ENCODE results near the gene ARHGAP40. TPM values are rescaled to one million over a fixed set of nuclear protein-coding genes. Genes with fewer than 3 reads are reported as not detected.
A peak's percentile ranks its signal among the peaks of the same experiment; 100 is the strongest.

The ARHGAP40 gene
- polyA plus RNA-seq, 1 donor from 2014 or later: not detected

DNA sequence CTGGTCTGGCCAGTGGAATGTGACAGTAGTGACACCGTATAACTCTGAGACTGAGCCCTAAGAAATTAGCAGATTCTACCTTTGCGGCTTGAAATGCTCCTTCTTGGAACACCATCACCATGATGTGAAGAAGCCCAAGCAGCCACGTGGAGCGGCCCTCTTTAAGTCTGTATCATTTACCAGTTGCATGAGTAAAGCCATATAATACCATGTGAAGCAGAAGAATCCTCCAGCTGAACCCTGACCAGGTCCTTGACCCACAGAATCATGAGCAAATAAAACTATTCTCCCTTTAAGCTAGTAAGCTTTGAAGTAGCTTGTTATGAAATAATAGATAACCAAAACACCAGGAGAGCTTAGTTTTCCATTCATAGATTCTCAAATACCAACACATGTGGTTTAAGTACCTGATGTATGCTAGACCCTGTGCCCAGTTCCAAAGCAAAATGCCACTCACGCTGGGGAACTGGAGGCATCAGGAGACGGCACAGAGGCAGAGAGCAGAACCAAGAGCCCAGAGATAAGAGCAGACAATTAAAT, 65.9 kb downstream of the ARHGAP40 start:
- Mint-ChIP-seq H3K27ac (no peak overlapping the region), H3K9me3 (peaks cover 0 to 3% (median 3%) of the 10 kb centered on the region in 3 donors), H3K4me3 (no peak overlapping the region), H3K4me1 (no peaks in the 10 kb centered on the region), H3K27me3 (peaks cover 35% of the 10 kb centered on the region), H3K36me3 (peaks cover 3% of the 10 kb centered on the region)

DNA sequence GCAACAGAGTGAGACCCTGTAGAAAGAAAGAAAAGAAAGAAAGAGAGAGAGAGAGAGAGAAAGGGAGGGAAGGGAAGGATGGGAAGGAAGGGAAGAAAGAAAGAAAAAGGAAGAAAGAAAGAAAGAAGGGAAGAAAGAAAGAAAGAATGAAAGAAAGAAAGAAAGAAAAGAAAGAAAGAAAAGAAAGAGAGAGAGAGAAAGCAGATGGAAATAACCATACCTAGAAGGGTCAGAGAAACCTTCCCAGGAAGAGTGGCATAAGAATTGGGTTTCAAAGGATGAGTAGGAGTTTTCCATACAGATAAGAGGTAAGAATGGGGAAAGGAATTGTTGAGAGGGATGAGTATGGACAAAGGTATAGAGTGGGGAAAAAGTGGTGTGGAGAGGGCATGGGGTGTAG, 68.1 kb downstream of the ARHGAP40 start:
- peak overlapping the region in 1 of 4 donors; percentile 43 for H3K4me3 Mint-ChIP-seq
- no peak overlapping the region for H3K27ac Mint-ChIP-seq
- peaks cover 3 to 5% (median 5%) of the 10 kb centered on the region in 3 donors for H3K4me1 Mint-ChIP-seq
- H3K36me3 Mint-ChIP-seq: no peaks in the 10 kb centered on the region
- peaks cover 44% of the 10 kb centered on the region for H3K27me3 Mint-ChIP-seq
- H3K9me3 Mint-ChIP-seq: peaks cover 0 to 3% (median 0%) of the 10 kb centered on the region in 3 donors

DNA sequence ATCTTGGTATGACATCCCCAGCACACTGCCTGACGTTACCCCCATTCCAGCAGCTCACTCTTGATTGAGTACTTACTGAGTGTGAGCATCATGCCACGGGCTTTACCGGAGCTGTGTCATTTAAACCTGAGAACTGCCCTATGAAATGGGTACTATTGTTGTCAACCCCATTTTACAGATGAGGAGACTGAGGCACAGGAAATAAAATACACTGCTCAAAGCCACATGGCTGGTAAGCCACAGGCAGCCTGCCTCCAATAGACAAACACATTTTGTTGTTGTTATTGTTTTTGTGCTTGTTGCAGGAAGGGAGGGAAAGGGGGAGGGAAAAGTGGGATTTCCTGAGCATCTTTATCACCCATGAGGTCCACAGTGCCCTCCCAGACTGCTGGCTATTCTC, 69.2 kb downstream of the ARHGAP40 start:
- Mint-ChIP-seq H3K9me3 (peaks cover 0 to 3% (median 0%) of the 10 kb centered on the region in 3 donors), H3K27me3 (peaks cover 46% of the 10 kb centered on the region), H3K27ac (no peak overlapping the region), H3K36me3 (no peaks in the 10 kb centered on the region), H3K4me3 (no peak overlapping the region), H3K4me1 (peaks cover 3 to 5% (median 5%) of the 10 kb centered on the region in 3 donors)

DNA sequence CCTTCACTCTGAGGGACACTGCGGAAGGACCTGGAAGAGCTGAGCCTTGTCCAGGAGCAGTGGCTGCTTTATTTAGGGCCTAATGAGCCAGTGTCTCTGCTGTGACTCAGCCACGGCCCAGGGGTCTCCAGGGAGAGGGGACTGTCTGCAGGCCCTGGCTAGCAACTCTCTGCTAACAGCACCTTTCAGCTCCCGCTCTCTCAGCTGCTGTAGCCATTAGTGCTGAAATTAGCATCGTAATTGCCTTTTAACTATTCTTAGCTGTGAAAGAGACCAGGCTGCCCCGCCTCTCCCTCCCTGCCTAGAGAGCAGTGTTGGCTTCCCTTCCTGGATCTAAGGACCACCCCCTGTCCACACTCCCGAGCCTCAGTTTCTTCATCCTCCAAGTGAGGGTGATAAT, 69.6 kb downstream of the ARHGAP40 start:
- Mint-ChIP-seq H3K27ac (no peak overlapping the region), H3K27me3 (peaks cover 46% of the 10 kb centered on the region), H3K9me3 (peaks cover 0 to 3% (median 0%) of the 10 kb centered on the region in 3 donors), H3K4me3 (no peak overlapping the region), H3K36me3 (no peaks in the 10 kb centered on the region), H3K4me1 (peaks cover 3 to 5% (median 5%) of the 10 kb centered on the region in 3 donors)

DNA sequence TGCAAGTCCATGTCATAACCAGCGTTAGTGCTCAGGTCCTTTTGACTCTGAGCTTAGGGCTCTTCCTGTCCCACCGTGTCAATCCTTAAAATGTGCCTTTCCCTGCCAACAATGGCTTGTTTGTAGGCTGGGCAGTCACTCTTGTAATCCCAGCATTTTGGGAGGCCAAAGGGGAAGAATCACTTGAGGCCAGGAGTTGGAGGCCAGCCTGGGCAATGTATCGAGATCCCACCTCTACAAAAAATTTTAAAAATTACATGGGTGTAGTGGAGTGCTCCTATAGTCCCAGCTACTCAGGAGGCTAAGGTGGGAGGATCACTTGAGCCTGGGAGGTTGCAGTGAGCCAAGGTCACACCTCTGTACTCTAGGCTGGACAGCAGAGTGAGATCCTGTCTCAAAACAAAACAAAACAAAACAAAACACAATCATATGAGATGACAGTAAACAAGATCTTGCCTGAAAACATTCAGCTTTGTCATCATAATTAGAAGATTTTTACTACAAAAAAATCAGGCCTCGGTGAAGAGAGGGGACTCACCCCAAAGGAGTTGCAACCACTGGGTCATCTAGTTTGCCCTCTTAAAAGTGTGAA, 70.2 kb downstream of the ARHGAP40 start:
- no peak overlapping the region for H3K27ac Mint-ChIP-seq
- H3K4me1 Mint-ChIP-seq: peaks cover 3 to 5% (median 5%) of the 10 kb centered on the region in 3 donors

DNA sequence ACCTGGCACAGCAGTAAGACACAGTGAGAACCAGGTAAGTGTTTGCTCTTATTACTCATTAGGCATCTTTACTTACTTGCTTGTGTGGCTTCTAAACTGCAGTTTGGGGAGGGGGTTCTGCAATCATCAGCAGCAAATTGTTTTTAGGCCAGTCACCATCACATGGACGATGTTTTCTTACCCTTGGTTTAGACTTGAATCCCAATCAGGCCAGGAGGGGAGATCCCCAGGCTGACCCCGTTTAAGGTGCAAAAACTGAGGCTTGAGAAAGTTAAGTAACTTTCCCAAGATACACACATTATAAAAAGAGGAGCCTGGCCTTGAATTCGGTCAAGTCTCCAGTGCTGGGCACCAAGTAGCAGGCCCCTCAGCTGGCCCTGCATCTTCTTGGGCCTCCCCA, 70.9 kb downstream of the ARHGAP40 start:
- Mint-ChIP-seq H3K9me3 (peaks cover 0 to 3% (median 0%) of the 10 kb centered on the region in 3 donors), H3K4me3 (no peak overlapping the region), H3K4me1 (peaks cover 3 to 5% (median 5%) of the 10 kb centered on the region in 3 donors), H3K36me3 (no peaks in the 10 kb centered on the region), H3K27ac (no peak overlapping the region), H3K27me3 (peaks cover 43% of the 10 kb centered on the region)

More for the DNA sequence above, 70.2 kb downstream of the ARHGAP40 start:
- Mint-ChIP-seq H3K4me3 (no peak overlapping the region), H3K27me3 (peaks cover 46% of the 10 kb centered on the region), H3K36me3 (no peaks in the 10 kb centered on the region), H3K9me3 (peaks cover 0 to 3% (median 0%) of the 10 kb centered on the region in 3 donors)

DNA sequence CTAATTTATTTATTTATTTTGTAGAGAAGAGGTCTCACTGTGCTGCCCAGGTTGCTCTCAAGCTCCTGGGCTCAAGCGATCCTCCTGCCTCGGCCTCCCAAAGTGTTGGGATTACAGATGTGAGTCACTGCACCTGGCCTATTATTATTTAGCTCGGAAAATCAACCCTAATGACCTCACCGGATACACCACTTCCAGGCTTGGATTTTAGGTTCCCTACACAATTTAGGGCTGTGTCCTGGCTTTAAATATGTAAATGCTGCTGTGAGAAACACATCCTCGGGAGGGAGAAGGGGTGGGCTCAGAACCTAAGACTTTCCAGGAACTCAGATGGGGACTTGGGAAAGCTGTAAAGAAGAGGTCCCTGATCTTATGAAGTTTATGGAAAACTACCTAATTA, 71.7 kb downstream of the ARHGAP40 start:
- H3K4me1 Mint-ChIP-seq: peaks cover 3 to 5% (median 5%) of the 10 kb centered on the region in 3 donors
- H3K27me3 Mint-ChIP-seq: peaks cover 37% of the 10 kb centered on the region
- H3K36me3 Mint-ChIP-seq: no peaks in the 10 kb centered on the region
- H3K9me3 Mint-ChIP-seq: peaks cover 0 to 3% (median 0%) of the 10 kb centered on the region in 3 donors
- H3K27ac Mint-ChIP-seq: peak overlapping the region in 1 of 3 donors; percentile 56
- peak overlapping the region; percentile 84 to 92 (median 88) for H3K4me3 Mint-ChIP-seq

DNA sequence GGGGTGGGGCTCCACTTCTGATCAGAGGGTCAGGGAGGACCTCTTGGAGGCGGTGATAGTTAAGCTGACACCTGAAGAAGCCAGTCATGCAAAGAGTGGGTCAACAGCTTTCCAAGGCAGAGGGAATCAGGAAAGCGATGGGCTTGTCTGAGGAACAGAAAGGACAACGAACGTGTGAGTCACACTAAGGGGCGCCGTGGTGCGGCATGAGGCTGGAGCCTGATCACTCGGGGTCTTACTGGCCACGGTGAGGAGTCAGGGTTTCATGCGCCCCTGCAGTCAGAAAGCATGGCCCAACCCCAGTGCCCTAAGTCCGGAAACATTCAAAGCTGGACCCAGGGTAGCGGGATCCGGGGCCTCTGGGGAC, 72.1 kb downstream of the ARHGAP40 start:
- Mint-ChIP-seq H3K27ac (peak overlapping the region in 1 of 3 donors; percentile 56), H3K36me3 (no peaks in the 10 kb centered on the region), H3K27me3 (peaks cover 35% of the 10 kb centered on the region), H3K4me1 (peaks cover 3 to 5% (median 5%) of the 10 kb centered on the region in 3 donors), H3K4me3 (peak overlapping the region; percentile 84 to 92 (median 88)), H3K9me3 (peaks cover 0 to 3% (median 0%) of the 10 kb centered on the region in 3 donors)

DNA sequence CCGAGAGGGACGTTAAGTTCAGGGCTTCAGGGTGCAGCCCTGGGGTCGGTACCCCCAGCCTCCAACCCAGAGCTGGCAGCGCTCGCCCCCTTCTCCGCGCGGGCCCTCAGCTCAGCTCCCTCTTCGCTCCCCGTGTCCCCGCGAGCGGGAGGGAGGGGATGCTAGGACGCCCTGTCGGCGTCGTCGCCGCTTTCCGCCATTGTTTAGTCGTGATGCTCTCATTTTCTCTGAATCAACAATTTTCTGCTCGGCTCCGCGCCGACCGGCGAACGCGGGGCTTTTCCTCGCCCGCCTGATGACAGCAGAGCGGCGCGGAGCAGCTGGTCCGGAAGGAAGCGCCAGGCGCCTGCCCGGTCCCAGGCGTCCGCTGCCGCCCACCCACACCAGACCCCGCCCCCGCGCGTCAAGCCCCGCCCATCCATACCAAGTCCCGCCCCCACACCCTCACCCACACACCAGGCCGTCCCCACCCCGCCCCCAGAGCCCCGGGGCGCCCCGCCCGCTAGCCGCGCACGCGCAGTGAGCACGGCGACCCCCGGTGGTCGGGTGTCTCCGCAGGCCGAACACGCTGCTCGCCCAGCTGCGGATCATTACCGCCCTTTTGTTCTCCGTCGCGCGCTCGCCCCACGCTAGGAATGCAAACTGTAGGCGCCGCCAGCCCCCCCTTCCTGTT, 72.6 kb downstream of the ARHGAP40 start:
- no peak overlapping the region for H3K27ac Mint-ChIP-seq
- peak overlapping the region; percentile 84 to 92 (median 90) for H3K4me3 Mint-ChIP-seq
- peaks cover 3 to 5% (median 5%) of the 10 kb centered on the region in 3 donors for H3K4me1 Mint-ChIP-seq
- H3K27me3 Mint-ChIP-seq: peaks cover 31% of the 10 kb centered on the region
- no peaks in the 10 kb centered on the region for H3K36me3 Mint-ChIP-seq
- peaks cover 0 to 3% (median 0%) of the 10 kb centered on the region in 3 donors for H3K9me3 Mint-ChIP-seq

DNA sequence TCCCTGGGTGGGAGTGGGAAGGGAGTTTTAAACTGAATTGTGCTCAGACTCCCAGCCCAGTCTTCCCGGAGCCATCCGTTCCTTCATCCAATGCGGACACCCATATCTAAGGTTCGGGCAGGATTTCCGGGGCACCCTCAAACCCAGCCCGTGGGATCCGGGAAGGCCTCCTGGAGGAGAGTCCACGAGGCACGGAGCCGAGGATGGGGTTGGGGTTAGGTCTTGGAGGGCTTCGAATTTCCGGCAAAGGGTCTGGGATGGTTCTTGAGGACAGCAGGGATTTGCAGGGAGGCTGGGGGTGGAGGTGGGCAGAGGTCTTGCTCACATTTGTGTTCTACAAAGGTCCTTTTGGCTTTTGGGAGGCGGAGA, 73.1 kb downstream of the ARHGAP40 start:
- no peak overlapping the region for H3K27ac Mint-ChIP-seq
- H3K36me3 Mint-ChIP-seq: no peaks in the 10 kb centered on the region
- peaks cover 3 to 5% (median 5%) of the 10 kb centered on the region in 3 donors for H3K4me1 Mint-ChIP-seq
- peak overlapping the region; percentile 43 to 91 (median 76) for H3K4me3 Mint-ChIP-seq
- H3K27me3 Mint-ChIP-seq: peaks cover 26% of the 10 kb centered on the region
- peaks cover 0 to 2% (median 0%) of the 10 kb centered on the region in 3 donors for H3K9me3 Mint-ChIP-seq

DNA sequence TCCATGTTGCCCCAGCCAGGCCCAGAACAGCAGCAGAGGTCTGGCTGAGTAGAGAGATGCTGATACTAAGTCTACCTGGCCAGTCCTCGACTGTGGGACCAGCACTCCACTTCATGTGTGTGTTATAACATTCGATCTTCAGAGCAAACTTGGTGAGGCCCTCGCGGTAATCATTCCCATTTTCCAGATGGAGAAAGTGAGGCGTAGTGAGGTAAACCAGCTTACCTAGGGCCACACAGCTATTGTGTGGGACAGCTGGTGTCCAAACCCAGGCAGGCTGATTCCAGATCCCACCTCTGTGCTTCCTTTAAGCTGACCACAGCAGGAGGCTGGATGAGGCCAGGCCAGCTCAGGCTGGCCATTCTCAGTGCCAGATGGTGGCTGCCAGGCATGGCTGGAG, 75.0 kb downstream of the ARHGAP40 start:
- Mint-ChIP-seq H3K36me3 (no peaks in the 10 kb centered on the region), H3K9me3 (peaks cover 0 to 2% (median 0%) of the 10 kb centered on the region in 3 donors), H3K4me3 (no peak overlapping the region), H3K4me1 (peaks cover 3 to 5% (median 5%) of the 10 kb centered on the region in 3 donors), H3K27me3 (peaks cover 26% of the 10 kb centered on the region), H3K27ac (no peak overlapping the region)

DNA sequence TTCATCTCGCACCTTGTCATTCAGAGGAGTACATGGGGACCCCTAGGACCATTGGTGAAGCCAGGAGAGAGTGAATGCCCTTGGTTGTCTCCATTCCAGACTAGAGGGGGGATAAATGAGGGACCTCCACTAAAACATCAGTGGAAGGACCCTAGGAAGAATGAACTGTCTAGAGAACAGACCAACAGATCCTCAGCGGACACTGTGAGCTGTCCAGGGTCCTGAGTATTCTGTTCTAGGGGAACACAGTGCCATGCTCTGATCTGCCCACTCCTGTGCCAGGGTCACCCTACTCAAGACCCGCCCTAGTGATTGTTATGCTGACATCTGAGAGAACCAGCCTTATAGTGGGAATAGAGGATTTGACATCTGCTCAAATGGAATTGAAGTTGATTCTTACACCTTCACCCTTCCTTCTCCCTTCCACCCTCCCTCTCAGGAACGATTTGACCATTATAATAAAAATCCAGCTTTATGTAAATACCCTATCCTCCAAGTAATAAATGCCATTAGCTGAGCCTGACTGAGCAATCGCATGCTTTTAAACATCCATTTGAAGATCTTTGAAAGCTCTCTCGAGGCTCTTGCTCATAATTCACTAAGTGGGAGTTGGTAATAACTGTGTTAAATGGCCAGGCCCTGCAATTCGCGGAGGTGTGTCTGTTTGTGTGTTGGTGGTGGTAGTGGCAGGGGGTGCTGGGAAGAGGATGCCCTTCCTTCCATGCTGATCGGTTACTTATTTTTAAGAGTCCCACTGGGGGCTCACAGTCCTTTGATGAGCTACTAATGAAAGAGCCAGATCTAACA, 79.1 kb downstream of the ARHGAP40 start:
- peaks cover 0 to 3% (median 2%) of the 10 kb centered on the region in 3 donors for H3K9me3 Mint-ChIP-seq
- no peak overlapping the region for H3K4me3 Mint-ChIP-seq
- H3K4me1 Mint-ChIP-seq: no peaks in the 10 kb centered on the region
- H3K36me3 Mint-ChIP-seq: no peaks in the 10 kb centered on the region
- peaks cover 21% of the 10 kb centered on the region for H3K27me3 Mint-ChIP-seq
- no peak overlapping the region for H3K27ac Mint-ChIP-seq

DNA sequence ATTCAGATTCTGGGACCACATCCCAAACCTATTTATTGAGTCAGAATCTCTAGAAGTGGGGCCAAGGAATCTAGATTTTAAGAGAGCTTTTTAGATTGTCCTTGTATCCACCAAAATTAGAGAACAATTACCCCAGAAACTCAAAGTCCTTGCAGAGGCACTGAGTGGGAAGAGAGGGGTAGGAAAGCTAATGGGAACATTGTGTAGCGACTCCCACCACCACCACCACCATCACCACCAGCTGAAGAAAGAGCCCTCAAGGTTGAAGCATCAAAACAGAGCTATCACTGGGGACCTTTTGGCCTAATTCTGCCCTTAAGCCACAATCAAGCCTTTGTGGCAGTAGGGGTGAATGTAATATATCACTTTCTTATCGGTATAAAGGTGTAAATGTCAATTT, 83.7 kb downstream of the ARHGAP40 start:
- H3K4me3 Mint-ChIP-seq: no peak overlapping the region
- peaks cover 0 to 3% (median 0%) of the 10 kb centered on the region in 3 donors for H3K9me3 Mint-ChIP-seq
- H3K27me3 Mint-ChIP-seq: peaks cover 25% of the 10 kb centered on the region
- H3K4me1 Mint-ChIP-seq: no peaks in the 10 kb centered on the region
- no peak overlapping the region for H3K27ac Mint-ChIP-seq
- no peaks in the 10 kb centered on the region for H3K36me3 Mint-ChIP-seq

DNA sequence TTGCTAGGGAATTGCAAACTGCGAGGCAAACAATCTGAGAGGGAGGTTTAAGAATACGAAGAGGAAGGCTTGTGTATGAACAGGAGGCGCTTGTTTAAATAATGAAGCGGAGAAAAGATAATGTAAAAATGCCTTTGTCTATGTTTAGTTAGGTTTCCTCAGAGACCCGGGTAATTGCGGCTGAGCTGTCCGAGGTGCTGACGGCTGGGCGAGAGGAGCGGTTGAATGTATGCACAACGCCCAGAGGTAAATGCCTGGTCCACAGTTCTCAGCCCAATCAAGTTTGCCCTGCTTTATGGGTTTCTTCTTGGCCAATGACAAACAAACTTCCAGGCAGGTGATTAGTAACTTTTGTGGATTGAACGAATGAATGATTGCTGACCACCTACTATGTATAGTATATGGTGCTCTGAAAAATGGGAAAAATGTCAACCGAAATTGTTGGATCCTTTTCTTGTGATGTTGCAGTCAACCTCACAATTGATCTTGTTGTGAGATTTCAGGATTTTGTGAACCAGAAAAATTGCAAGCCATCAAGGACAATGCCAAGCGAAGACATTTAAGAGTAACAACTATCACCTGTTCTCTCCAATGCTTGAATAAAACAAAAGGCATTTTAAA, 84.4 kb downstream of the ARHGAP40 start:
- no peaks in the 10 kb centered on the region for H3K36me3 Mint-ChIP-seq
- no peak overlapping the region for H3K4me3 Mint-ChIP-seq
- no peaks in the 10 kb centered on the region for H3K4me1 Mint-ChIP-seq
- H3K9me3 Mint-ChIP-seq: peaks cover 0 to 3% (median 0%) of the 10 kb centered on the region in 3 donors
- H3K27me3 Mint-ChIP-seq: peaks cover 23% of the 10 kb centered on the region
- no peak overlapping the region for H3K27ac Mint-ChIP-seq
